Activated CD8-positive, alpha-beta memory T cell treated with anti-CD3 and anti-CD28 coated beads for 48 hours (primary cell): Measurements from ENCODE around the gene EGFR.

Experiments
- DNase-seq, 3 experiments: peaks; one replicate each; pipeline ENCODE4 v3.0.0-alpha.2; 2020; ENCODE audit warnings: low read depth in 2 of 3, low spot score in 2 of 3

EGFR gene

DNA sequence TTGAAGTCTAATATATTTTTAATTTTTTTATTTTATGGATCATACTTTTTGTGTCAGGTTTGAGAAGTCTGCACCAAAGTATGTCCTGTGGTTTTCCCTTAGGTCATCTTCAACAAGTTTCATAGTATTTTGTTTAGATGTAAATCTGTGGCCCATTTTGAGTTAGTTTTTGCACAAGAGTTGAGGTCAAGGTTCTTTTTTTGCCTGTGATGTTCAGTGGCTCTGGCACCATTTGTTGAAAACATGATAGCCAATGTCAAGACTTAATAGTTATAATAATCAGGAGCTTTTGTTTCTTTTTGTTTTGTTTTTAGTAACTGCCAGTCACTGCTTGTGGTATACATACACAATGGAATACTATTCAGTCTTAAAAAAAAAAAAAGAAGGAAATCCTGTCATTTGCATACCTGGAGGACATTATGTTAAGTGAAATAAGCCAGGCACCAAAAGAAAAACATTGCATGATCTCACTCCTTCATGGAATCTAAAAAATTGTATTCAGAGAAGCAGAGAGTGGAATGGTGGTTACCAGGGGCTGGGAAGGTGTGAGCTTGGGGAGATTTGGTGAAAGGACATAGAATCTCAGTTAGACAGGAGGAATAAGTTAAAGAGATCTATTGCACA is 61.3 kb downstream of the EGFR start:
- DNase-seq = no peak

DNA sequence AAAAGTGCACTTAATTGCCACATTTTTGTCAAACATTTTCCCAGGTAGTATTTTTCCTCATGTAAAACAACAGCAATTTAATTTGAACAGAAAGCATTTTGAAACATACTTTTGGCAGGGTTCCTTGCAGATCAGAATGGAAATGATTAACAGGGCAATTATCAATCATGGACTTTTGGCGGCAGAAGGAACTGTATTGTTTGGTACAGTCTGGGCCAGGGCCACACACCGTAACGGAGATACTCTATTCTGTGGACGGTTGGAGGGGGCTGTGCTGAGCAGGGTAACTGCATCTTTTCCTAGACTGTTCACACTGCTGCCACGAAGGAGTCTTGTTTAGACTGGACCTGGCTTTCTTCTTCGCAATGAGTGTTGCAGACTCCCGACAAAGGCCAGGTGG is 62.3 kb downstream of the EGFR start:
- no peak for DNase-seq

DNA sequence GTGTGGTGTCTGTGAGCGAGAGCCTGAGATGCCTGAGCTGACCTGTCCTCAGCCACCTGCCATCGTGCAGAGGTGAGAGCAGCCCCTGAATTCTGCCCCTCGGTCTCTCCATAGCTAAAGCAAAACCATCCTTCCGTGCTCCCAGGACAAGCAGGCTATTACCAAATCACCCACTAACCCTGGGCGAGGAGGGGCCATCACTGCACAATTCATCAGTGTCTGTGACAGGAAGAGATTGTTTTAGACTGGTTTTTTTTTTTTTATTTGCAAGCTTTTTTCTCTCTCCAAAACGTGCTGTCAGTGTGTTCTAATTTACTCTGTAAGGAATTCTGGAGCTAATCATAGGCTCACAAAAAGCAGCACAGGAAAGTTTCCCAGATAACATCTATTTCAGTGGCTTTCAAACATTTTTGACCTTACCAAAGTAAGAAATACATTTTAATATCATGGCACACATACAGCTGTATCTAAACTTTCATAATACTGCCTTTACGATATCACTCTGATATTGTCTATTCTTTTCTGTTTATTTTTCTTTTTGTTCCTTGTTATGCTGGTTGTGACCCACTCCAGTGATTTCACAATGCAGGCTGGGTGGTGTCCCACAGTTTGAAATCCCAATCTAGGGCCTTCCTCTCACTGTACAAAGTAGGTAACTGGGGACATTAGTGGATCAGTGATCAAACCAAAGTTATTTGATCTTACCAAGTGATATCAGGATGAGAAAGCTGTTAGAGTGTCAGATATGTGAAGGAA is 62.8 kb downstream of the EGFR start:
- DNase-seq = no peak

DNA sequence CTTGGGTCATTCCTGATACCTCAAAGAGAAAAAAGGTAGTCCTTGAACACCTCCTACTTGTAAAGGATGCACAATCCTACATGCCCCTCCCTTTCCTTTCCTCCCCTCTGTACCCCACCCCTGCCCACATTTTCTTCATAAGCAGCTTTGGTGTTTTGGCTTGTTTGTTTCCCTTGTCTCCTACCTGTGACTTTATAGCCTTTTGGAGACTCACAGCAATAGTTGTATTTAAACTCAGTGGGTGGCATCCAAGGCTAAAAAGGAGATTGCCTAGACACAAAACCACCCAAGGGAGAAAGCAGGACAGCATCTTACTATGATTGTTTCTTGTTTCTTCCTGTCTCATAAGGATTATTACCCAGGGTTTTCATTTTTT is 63.4 kb downstream of the EGFR start:
- DNase-seq = no peak

DNA sequence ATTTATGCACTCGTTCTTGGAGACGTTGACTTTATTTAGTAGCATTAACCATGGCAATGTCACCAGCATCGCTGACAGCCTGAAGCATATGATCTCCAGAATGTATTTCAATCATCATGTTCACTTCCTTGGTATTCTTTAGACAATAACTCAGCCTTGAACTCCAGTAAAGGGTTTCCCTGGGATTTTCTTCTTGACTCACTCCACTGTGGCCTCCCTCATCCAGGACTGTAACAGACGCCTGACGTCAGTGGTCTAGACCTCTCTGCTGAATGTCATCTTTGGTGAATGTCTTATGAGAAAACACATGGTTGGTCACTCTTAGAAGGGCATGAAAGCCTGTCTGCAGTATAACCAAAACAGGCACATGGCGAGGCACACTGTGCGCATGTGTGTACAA is 64.4 kb downstream of the EGFR start:
- DNase-seq = no peak

DNA sequence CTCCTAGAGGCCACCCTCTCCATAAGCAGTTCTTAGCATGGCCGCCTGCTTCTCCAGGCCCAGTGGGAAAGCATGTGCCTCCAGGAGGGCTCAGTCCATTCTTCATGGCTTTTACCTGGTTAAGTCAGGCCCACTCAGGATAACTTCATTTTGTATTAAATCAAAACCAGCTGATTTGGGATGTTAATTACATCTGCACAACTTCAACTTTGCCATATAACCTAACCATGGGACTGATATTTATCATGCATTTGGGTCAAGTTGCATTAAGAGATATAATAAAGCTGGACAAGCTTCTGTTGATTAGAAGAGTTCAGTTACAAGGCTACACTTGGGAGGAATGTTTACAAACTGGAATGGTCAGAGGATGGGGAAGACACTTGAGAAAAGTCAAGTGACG is 65.5 kb downstream of the EGFR start:
- no peak for DNase-seq

DNA sequence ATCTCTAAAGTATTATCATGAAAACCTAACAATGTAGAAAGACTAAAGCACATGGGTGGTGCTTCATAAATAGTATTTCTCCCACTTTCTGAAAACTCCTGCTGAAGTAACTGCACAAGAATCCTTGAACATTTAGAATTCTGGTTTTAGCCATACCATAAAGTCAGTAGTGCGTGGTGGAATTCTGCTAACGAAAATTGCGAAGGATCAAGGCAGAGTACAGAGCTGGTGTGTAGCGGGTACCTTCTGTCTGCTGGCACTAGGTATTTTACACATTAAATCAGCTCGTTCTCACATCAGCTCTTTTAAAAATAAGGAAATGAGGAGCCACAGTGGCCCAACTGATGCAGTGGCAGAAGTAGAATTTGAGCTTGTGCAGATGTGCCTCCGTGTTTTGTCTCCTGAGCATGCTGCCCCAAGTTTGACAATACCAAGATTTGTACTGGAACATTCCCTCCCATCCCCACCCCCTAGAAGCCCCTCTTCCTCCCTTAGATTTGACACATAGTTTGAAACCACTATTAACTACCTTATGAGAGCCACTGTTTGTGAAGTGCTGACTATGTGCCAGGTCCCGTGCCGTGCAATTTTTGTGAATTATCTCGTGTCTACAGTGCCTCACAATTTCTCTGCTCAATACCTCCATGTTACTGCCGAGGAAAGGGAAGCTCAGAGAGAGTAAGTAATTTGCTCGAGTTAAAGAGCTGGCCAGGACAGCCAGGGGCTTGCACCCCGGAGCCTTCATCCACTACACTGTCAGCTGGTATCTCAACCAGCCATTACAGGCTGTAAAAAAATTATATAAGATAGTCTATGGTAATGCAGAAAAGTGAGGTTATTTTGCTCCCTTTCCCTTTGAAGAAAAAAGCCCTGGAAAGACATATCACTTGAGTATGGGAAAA is 66.9 kb downstream of the EGFR start:
- no peak for DNase-seq

DNA sequence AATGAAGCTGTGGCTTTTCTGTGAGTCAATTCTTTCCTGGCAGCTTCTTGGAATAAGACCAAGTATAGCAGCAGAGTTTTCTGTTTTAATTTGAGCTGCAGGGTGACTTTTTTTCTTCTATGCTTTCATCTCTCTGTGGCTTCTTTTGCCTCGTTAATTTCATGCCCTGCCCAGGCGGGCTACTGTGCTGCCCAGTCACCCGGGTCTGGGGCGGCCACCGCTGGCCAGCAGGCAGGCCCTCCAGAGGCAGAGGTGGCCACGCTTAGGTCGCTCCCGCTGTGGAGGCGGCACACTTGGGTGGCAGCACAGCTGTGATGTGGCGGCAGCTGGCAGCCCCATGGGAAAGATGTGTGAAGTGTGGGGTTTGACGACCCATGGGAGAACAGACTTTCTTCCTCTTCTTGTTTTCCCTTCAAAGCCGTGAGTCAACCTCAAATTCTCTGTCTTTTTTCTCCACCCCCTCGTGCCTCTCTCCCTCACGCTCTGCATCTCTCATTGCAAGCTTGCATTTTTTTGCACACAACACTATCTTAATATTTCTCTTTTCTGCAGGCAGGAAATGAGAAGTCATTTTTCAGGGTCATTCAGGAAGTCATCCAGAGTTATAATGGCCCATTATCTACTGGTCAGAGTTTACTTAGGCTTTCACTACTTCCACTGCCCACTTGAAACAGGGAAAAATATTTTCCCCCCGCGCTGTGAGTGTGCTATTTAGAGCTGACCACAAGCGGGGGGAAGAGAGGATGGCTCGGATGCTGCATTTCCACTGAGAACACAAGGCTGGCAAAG is 67.8 kb downstream of the EGFR start:
- DNase-seq = no peak

DNA sequence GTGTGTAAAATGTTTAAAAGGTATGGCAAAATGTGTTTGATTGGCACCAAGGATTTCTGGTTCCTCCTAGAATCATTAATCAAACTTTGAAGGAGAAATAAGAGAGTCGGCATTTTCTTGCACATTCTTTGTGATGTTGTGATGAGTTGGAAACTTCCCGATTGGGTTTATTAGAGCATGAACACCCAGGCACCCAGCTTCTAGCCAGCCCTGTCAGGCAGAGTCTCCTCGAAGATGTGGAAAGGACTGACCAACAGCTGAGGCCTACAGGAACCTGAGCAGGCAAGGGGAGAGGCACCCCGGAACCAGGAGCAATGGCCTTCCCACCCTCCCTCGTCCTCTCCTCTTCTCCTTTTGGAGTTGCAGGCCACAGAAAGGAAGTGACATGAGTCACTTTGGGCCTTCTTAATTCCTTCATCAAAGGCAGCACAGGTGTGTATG is 68.7 kb downstream of the EGFR start:
- no peak for DNase-seq

DNA sequence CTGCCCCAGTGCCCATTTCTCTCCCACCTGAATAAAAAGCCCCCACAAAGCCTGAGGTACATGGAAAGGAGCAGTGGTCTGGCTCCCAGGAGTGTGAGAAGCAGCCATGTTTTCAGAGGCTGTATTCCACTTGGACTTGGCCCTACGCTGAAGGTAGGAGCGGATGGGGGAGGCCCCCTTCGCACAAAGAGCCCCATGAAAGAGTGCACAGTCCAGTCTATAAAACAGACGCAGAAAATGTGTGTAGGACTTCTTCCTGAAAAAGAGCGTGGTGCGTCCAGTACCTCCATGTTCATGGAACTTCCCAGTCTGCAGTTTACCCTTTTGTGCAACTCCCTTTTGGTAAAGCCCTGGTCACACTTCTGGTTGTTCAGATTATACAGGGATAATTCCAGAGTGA is 69.3 kb downstream of the EGFR start:
- DNase-seq = no peak

DNA sequence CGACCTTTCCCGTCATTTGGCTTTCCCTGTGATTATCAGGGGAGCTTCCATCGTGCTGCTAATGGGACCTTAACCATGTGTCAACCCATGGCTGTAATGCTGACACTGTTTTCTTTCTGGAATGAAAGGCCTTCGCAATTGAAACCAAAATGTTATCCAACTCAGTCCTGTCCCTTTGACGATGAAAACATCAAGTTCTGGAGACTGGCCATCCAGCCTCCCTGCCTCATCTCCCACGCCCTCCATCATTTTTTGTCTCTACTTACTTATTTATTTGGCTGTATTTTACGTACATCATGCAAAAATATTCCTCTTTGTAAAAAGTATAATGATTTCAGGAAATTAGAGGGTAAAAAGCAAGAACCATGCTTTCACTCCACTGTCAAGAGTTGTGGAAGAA is 69.8 kb downstream of the EGFR start:
- no peak for DNase-seq

DNA sequence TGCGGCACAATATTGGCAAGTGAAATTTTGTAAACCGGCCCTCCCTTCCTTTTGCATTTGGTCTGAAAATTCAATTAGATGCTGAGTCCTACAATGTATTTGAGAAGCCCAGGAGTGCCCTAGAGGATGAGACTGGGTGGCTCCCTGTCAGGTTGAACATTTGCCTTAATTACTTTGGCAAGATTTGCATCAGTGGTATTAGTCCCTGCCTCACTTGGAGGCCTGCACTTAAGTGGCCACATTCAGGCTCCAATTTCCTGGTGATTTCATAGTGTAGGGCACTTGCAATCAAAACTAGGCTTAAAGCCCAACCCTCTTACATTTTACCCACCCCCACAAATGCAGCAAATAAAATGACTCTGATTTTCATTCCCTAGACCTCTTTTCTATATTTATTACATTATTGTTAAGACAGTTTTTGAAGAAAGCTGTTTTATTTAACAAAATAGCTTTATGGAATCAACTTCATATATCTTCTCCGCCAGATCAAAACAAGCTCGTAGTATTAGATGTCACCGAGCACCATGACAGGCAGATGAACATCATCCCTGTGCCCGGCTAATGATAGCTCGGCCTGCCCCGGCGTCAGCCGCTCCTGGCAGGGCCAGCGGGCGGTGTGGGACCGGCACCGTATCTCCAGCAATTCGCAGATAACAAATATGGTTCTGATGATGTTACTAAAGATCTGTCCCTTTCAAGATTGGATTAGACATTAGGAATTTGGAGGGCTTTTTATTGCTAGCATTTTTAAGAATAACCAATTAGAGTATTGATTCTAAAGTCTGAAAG is 73.6 kb downstream of the EGFR start:
- no peak for DNase-seq

DNA sequence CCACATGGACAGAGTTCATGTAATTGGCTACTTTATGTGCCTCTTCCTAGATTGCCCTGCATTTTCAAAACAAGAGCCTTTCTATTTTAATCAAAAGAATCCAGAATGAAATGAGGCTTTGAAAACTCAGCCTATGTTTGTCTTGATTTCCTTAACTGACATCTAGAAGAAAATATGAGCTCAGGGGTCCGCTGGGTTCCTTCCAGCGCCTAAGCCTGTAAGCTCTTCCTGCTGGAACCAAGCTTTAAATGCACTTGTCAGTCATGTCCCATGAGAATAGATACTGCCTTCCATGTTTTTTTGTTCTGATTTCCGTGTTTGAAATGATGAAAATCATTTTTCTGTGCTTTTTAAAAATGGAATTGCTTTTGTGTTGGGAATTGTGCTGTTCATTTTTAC is 74.2 kb downstream of the EGFR start:
- DNase-seq = no peak

DNA sequence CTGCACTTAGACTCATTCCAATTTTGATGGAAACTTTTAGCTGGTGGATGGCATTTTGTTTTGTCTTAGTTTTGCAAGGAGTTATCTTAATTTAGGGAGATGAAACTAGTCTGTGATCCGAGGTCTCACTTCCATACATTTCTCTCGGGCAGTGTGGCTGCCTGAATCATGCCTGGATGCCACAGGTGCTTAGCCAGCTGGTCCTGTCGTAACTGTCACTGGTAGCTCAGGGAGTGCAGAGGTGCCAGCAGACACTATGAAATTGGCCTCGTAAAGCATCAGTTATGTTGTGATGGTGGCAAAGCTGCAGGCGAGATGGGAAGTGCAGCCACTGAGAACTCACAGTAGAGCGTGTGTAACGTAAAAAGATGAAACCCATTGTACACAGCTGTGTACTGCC is 74.9 kb downstream of the EGFR start:
- DNase-seq = no peak

DNA sequence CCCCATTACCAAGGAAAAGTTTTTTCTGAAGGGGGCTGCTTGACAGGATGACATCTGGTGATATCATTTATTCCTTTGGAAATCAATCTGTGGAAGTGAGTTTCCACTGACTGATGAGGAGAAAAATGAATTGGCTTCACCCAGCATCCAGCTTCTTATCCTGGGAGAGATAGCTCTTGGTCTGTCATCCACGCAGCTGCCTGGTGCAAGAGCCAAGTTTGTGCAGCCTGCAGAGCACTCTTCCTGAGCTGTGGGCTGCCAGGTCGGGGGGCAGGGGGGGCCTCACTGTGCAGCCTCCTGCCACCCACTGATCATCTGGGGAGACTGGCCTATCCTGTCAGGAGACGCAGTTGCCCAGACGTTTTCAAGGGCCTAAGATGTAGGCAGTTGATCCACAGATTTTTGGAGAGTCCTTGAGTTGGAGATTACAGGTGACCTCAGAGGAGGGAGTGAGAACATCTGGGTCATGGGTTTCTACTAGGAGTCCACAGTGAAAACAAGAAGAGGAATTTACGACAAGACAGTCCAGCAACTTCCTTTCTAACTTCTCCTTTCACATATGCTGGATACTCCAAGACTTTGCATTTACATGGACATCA is 75.4 kb downstream of the EGFR start:
- DNase-seq = no peak

DNA sequence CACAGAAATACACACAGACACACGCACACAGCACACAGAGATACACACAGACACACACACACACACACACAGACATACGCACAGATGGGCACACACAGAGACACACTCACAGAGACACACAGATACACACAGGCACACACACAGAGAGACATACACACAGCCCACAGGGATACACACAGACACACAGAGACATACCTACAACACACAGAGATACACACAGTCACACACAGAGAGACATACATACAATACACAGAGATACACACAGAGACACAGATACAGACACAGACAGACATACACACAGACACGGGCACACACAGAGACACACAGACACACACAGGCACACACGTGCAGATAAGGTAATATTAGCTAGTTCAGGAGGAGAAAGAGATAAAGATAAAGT is 76.9 kb downstream of the EGFR start:
- no peak for DNase-seq

DNA sequence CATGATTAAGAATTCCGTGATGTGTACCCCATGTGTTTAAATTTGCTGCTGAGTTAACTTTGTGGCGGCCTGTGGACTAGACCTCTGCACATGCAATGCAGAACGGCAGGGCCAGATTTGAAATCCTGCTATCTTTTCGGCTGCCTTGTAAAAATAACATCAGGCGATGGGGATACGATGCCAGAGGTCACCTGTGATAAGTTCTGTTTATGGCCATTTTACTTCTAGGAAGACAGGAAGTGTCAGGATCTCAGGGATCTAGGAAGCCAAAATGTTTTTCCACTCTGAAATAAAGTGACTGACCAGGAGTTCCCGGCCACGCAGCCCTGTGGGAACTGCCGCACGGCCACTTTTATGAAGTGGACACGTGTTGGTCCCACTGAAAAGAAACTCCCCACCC is 77.5 kb downstream of the EGFR start:
- no peak for DNase-seq

DNA sequence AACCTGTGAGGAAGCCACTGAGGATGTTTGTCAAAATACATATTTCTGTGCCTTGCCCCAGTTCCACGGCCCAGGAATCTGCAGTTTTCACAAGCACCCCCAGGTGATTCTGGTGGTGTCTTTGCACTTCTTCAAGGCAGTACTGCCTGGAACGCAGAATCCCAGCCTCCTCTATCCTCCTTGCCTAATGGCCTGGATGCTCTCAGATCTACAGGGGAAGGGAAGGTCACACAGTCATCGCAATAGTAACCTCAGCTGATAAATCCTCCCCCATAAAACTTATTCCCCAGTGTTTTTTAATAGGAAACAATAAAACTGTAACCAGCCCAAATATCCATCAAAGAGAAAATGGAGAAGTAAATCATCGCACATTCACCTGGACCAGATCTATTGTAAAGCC is 78.3 kb downstream of the EGFR start:
- DNase-seq = no peak

DNA sequence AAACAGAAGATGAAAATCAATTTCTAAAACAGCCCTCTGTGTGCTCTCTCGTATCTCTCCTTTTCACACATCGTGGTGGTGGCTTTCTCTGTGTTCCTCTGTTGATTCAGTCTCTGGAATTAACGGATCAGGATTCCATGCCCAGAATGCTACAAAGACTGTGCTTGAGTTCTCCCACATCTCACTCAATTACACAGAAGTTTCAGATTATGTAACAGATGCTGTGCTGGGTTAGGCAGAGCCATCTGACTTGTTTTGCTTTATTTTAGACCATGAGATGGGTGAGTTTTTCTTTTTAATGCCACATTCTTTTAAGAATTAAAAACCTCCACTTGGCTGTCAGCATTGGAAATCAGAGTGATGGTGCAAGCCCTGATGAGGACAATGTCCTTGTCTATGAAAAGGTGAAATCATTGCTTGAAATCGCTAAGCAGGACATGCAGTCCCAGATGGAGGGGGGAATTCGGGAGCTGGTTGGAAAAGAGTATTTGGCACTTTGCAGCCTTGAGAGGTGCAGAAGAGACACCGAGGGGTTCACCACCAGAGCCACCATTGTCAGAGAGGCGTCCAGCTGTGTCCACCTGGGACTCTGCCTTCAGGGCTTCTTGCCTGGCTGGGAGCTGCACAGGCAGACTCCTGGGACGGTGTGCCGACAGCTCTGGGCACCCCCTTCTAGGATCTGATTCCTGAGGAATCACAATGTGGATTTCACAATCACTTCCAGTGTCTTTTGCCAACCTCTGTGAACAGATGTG is 80.4 kb downstream of the EGFR start:
- DNase-seq = no peak
